MM.1S (cell line): ENCODE results near the gene NOP10.
"Not testable (repeated sequence)": the region's sequence is repeated elsewhere in the genome, so short reads cannot be mapped to it uniquely, and the experiment has no call there.

Source experiments
- CTCF ChIP-seq: fragments of 300-600 bp; sonication (generic); IDR thresholded peaks from 2 replicates; pipeline ENCODE4 v1.5.1; 2016; ENCODE audit warnings: antibody characterized with exemption, low read length, mixed read lengths
- EZH2 ChIP-seq: fragments of 300-600 bp; sonication (generic); optimal IDR thresholded peaks from 2 replicates; pipeline ENCODE3; 2017; ENCODE audit warnings: low read depth, mild to moderate bottlenecking, antibody characterized with exemption, low read length, mixed read lengths

GRCh38 chr15:34380491-34380890 lies 37.6 kb upstream of the NOP10 start:
- not testable (repeated sequence) for TF ChIP-seq CTCF, EZH2
